Spleen (tissue), 11 donors: ENCODE data around the gene SFXN2. TPM values are rescaled to one million over a fixed set of nuclear protein-coding genes. Genes with fewer than 3 reads are reported as not detected.

ENCODE experiments used
- DNase-seq: peaks from one replicate; pipeline ENCODE4 v3.0.0-alpha.2; 2020
- H3K27ac ChIP-seq, 8 donors: fragments of 200-600 bp; sonication (generic) in 7 of 8; 1 replicate in 4 of 8; 2 replicates in 4 of 8; pipeline versions ENCODE4 v1.5.0 to v1.8.0; 2016 to 2021; ENCODE audit warnings: inconsistent platforms in 4 of 8, mild to moderate bottlenecking in 4 of 8, moderate library complexity in 1 of 8
- H3K27me3 ChIP-seq, 7 donors: fragments of 200-600 bp; sonication (generic) in 6 of 7; replicated peaks in 1 of 7; 1 replicate in 4 of 7; 2 replicates in 3 of 7; pipeline versions ENCODE4 v1.5.0 to v1.8.0; 2016 to 2021; ENCODE audit warnings: inconsistent platforms in 3 of 7, mild to moderate bottlenecking in 1 of 7
- H3K36me3 ChIP-seq, 6 donors: fragments of 200-600 bp; sonication (generic) in 5 of 6; 1 replicate in 4 of 6; 2 replicates in 2 of 6; pipeline versions ENCODE4 v1.5.0 to v1.8.0; 2016 to 2021; ENCODE audit warnings: inconsistent platforms in 2 of 6
- H3K4me1 ChIP-seq, 6 donors: fragments of 200-600 bp; sonication (generic) in 5 of 6; 1 replicate in 3 of 6; 2 replicates in 3 of 6; pipeline versions ENCODE4 v1.5.0 to v1.8.0; 2016 to 2021; ENCODE audit warnings: inconsistent platforms in 3 of 6
- H3K4me3 ChIP-seq, 8 donors: fragments of 200-600 bp; sonication (generic) in 7 of 8; 1 replicate in 4 of 8; 2 replicates in 4 of 8; pipeline versions ENCODE4 v1.5.0 to v1.8.0; 2016 to 2021; ENCODE audit warnings: inconsistent platforms in 4 of 8, mild to moderate bottlenecking in 4 of 8, moderate library complexity in 2 of 8
- H3K9me3 ChIP-seq, 8 donors: fragments of 200-600 bp; sonication (generic) in 7 of 8; 1 replicate in 4 of 8; 2 replicates in 4 of 8; pipeline versions ENCODE4 v1.5.0 to v1.8.0; 2016 to 2021; ENCODE audit warnings: inconsistent platforms in 4 of 8
- POLR2A ChIP-seq, 3 donors: fragments of 450-650 bp; IDR thresholded peaks; one replicate each; pipeline ENCODE4 v1.5.1; 2017; ENCODE audit warnings: antibody characterized with exemption in 3 of 3, mild to moderate bottlenecking in 1 of 3
- POLR2AphosphoS5 ChIP-seq, 3 donors: sonication (generic); formaldehyde crosslinking; IDR thresholded peaks; one replicate each; pipeline ENCODE4 v1.5.1; 2017; ENCODE audit warnings: antibody characterized with exemption in 3 of 3
- WGBS, 5 donors: extraction: QIAGEN DNeasy Blood & Tissue Kit in 3 of 5; methylation state at CpG; one replicate each; pipeline versions ENCODE4 v1.1.5 to v1.1.7; 2013 to 2018; 5-methylcytosine and 5-hydroxymethylcytosine counted together
- intact Hi-C: fragments of 100-400 bp; cut with DNase I; formaldehyde crosslinking; loops from one replicate; pipeline ENCODE4 v1.15.0; 2023; ENCODE audit warnings: low total_unique reads
- polyA plus RNA-seq, 3 donors: library from polyadenylated mRNA; stranded (reverse); fragments of 200-250 nt; gene quantifications; one replicate each; pipeline ENCODE4 v1.2.1, GENCODE V29; 2013
- total RNA-seq, 7 donors: library from RNA; depleted of rRNA in 3 of 7; stranded (reverse); fragments of >200 nt in 3 of 7; fragmentation: NEBNext Ultra II Directional in 4 of 7; extraction: Animal tissue kit (Norgen Biotek cat#: 25700) in 4 of 7; gene quantifications; one replicate each; pipeline versions ENCODE4 v1.1.0 to v1.2.1, GENCODE V29; 2016 to 2021
- TF ChIP-seq, protein P1 (sequence below), 11 experiments: fragments of 200-600 bp in 7 of 11; fragments of 450-650 bp in 4 of 11; sonication (generic) in 4 of 11; IDR thresholded peaks in 8 of 11; conservative IDR thresholded peaks in 3 of 11; 1 replicate in 7 of 11; 2 replicates in 4 of 11; pipeline versions ENCODE4 v1.4.0 to v1.8.0; 2016 to 2021; ENCODE audit warnings: antibody characterized with exemption in 11 of 11, inconsistent platforms in 4 of 11, mild to moderate bottlenecking in 1 of 11
- donor health status: healthy with polysubstance abuse.
- donor health status: DM: no; HTN: no; CAD: no; lungs with moderate emphysema.
- donor health status: DM: no; HTN: no; CAD: no.
- donor health status: Bipolar disorder and iron deficiency.
- donor health status: healthy.
- donor health status: DM: no; HTN: no; CAD: no.
- donor health status: DM: yes; HTN: yes; CAD: no.

Gene SFXN2
- total and polyA plus RNA-seq, 10 donors: 3.0 to 12.8 (median 9.8) TPM

DNA sequence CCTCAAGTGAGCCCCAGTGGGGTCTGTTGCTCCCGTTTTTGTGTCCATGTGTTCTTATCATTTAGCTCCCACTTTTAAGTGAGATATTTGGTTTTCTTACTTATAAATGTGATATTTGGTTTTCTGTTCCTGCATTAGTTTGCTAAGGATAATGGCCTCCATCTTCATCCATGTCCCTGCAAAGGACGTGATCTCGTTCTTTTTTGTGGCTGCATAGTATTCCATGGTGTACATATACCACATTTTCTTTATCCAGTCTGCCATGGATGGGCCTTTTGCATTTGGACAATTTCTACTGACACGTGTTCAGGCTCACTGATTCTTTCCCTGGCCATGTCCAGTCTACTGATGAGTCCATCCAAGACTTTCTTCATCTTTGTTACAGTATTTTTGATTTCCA is 9.6 kb downstream of the SFXN2 start:
- intact Hi-C loops: no loop called here
- DNase-seq: no peak
- Histone ChIP-seq H3K4me1 (peaks cover 0 to 22% (median 7%) of the 10 kb centered on the region in 6 donors), H3K27ac (no peak overlapping the region), H3K4me3 (no peak overlapping the region), H3K36me3 (peaks cover 0 to 32% (median 6%) of the 10 kb centered on the region in 6 donors), H3K27me3 (no peaks in the 10 kb centered on the region), H3K9me3 (peaks cover 0 to 3% (median 0%) of the 10 kb centered on the region in 8 donors)
- TF ChIP-seq POLR2A (IDR thresholded peaks at IDR 0.05) (no peak), POLR2AphosphoS5 (IDR thresholded peaks at IDR 0.05) (no peak)
- TF ChIP-seq, protein P1, sequence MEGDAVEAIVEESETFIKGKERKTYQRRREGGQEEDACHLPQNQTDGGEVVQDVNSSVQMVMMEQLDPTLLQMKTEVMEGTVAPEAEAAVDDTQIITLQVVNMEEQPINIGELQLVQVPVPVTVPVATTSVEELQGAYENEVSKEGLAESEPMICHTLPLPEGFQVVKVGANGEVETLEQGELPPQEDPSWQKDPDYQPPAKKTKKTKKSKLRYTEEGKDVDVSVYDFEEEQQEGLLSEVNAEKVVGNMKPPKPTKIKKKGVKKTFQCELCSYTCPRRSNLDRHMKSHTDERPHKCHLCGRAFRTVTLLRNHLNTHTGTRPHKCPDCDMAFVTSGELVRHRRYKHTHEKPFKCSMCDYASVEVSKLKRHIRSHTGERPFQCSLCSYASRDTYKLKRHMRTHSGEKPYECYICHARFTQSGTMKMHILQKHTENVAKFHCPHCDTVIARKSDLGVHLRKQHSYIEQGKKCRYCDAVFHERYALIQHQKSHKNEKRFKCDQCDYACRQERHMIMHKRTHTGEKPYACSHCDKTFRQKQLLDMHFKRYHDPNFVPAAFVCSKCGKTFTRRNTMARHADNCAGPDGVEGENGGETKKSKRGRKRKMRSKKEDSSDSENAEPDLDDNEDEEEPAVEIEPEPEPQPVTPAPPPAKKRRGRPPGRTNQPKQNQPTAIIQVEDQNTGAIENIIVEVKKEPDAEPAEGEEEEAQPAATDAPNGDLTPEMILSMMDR (IDR thresholded peaks at IDR 0.05 in 8 of 11, conservative IDR thresholded peaks at IDR 0.05 in 3 of 11): no peak
- 96 to 100% (median 97%) methylated on average over 4 of the region's 4 CpGs for WGBS, 5 donors

DNA sequence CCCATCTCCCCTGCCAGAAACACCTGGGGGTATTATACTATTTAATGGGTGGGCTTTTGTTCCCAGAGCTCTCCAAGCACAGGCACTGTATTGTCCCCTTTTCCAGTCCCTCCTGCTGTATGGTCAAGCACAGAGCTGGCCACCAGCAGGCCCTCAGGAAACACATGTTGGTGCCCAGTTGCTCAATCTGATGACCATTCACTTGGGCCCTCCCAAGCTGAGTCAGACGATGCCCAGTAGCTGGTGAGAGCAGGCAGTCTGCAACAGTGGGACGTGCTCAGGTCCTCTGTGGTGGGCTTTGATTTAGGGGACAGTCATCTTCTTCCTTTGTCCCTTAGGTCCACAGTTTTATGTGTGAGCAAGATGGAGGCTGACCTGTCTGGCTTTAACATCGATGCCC is 11.8 kb downstream of the SFXN2 start:
- 55 to 90% (median 63%) methylated on average over 2 to 3 of the region's 3 CpGs for WGBS, 5 donors
- intact Hi-C loops: no loop called here
- TF ChIP-seq POLR2A (IDR thresholded peaks at IDR 0.05) (no peak), POLR2AphosphoS5 (IDR thresholded peaks at IDR 0.05) (no peak)
- TF ChIP-seq, protein P1 (IDR thresholded peaks at IDR 0.05 in 8 of 11, conservative IDR thresholded peaks at IDR 0.05 in 3 of 11): no peak
- H3K4me1 ChIP-seq: peaks cover 0 to 21% (median 10%) of the 10 kb centered on the region in 6 donors
- H3K36me3 ChIP-seq: peaks cover 0 to 46% (median 6%) of the 10 kb centered on the region in 6 donors
- H3K27me3 ChIP-seq: no peaks in the 10 kb centered on the region
- H3K27ac ChIP-seq: no peak overlapping the region
- DNase-seq: no peak
- H3K9me3 ChIP-seq: peaks cover 0 to 3% (median 0%) of the 10 kb centered on the region in 8 donors
- no peak overlapping the region for H3K4me3 ChIP-seq

DNA sequence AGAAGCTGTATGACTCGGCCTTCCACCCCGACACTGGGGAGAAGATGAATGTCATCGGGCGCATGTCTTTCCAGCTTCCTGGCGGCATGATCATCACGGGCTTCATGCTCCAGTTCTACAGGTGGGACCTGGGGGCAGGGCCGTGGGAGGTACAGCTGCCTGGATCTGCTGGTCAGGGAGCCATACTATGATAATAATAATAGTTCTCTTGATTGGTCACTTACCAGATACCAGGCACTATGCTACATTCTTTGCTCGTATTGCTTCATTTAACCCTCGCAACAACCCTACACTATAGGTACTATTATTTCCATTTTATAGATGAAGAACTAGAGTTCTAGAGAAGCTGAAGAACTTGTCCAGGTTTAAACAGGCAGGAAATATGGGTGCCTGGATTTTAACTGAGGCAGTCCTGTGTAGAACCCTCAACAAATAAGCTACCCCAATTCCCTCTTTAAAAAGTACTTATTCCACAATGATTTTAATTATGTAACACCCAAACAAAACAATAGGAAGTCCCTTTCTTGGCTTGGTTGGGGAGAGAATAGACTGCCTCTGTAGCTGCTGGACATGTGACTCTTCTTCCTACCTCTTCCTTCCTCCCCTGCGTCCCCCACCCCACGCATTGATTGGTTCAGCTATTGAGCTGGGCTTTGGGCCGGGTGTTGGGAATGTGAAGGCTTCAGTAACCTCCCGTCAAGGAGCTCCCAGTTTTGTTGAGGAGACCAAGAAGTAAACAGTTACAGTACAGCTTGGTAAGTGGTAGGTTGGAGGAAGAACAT is 12.8 kb downstream of the SFXN2 start:
- DNase-seq: no peak
- TF ChIP-seq POLR2A (IDR thresholded peaks at IDR 0.05) (no peak), POLR2AphosphoS5 (IDR thresholded peaks at IDR 0.05) (no peak)
- TF ChIP-seq, protein P1 (IDR thresholded peaks at IDR 0.05 in 8 of 11, conservative IDR thresholded peaks at IDR 0.05 in 3 of 11): no peak
- 73 to 79% (median 77%) methylated on average over 13 of the region's 13 CpGs for WGBS, 5 donors
- intact Hi-C loops: no loop called here
- Histone ChIP-seq H3K4me1 (peaks cover 0 to 19% (median 10%) of the 10 kb centered on the region in 6 donors), H3K27ac (peak overlapping the region in 2 of 8 donors; percentile 7 to 11), H3K36me3 (peaks cover 0 to 55% (median 6%) of the 10 kb centered on the region in 6 donors), H3K27me3 (no peaks in the 10 kb centered on the region), H3K4me3 (peak overlapping the region in 2 of 8 donors; percentile 6 to 35), H3K9me3 (peaks cover 0 to 3% (median 0%) of the 10 kb centered on the region in 8 donors)
